ENCODE measurements around the gene TCEAL8. TPM values are rescaled to one million over a fixed set of nuclear protein-coding genes. Genes with fewer than 3 reads are reported as not detected.
"Not testable (repeated sequence)": the region's sequence is repeated elsewhere in the genome, so short reads cannot be mapped to it uniquely, and the experiment has no call there.

Gene TCEAL8
- total RNA-seq, 4 donors from 2014 or later = 38.4 to 54.6 (median 47.9) TPM

DNA sequence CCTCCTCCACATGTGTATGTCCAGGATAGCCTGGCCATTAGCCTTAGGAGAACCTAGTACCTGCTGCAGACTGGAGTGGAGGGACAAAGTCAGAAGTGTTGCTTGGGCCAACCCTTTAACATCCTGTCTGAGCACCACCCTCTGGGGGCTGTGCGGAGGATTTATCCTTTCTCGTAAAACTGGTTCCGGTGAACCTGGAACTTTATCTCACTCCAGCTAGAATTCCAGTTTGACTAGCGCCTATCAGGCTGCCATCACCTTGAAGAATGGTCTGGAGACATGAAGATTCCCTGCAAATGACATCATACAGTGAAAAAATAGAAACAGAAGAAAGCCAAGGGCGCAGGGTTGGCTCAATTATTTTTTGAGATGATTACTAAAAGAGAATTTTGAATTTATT is 4.0 kb downstream of the TCEAL8 start:
- intact Hi-C loops (cut with DNase I; ENCODE audit: low total_unique reads) = no loop called here
- 48 to 51% methylated on average over 5 of the region's 5 CpGs for WGBS, 2 donors
- no peak overlapping the region for H3K4me3 ChIP-seq (ENCODE audit: low read depth, poor library complexity, severe bottlenecking)
- TF ChIP-seq POLR2A (IDR thresholded peaks at IDR 0.05) = no peak
- TF ChIP-seq, protein P1, sequence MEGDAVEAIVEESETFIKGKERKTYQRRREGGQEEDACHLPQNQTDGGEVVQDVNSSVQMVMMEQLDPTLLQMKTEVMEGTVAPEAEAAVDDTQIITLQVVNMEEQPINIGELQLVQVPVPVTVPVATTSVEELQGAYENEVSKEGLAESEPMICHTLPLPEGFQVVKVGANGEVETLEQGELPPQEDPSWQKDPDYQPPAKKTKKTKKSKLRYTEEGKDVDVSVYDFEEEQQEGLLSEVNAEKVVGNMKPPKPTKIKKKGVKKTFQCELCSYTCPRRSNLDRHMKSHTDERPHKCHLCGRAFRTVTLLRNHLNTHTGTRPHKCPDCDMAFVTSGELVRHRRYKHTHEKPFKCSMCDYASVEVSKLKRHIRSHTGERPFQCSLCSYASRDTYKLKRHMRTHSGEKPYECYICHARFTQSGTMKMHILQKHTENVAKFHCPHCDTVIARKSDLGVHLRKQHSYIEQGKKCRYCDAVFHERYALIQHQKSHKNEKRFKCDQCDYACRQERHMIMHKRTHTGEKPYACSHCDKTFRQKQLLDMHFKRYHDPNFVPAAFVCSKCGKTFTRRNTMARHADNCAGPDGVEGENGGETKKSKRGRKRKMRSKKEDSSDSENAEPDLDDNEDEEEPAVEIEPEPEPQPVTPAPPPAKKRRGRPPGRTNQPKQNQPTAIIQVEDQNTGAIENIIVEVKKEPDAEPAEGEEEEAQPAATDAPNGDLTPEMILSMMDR (IDR thresholded peaks at IDR 0.05) = no peak
- no peak for DNase-seq (ENCODE audit: low spot score in 2 of 2)

DNA sequence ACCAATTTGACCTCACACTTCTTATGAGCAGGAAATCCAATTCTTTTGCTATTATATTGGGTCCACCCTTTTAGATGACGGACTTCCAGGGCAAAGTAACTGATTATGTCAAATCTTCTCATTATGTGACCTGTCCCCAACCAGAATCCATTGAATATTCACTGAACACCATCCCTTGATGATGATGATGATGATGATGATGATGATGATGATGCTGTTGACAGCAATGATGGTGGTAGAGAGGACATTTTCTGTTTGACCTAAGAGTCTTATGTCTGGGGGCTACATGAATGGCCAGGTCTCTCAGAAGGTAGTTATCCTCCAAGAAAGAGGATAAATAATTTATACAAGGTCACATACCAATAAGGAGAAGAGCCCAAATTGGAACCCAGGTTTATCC is 5.2 kb downstream of the TCEAL8 start:
- no peak overlapping the region for H3K4me3 ChIP-seq (ENCODE audit: low read depth, poor library complexity, severe bottlenecking)
- TF ChIP-seq, protein P1 (IDR thresholded peaks at IDR 0.05) = no peak
- no peak for TF ChIP-seq POLR2A (IDR thresholded peaks at IDR 0.05)
- WGBS, 2 donors = 39 to 100% methylated on average over 1 of the region's 1 CpG
- DNase-seq (ENCODE audit: low spot score in 2 of 2) = no peak
- intact Hi-C loops (cut with DNase I; ENCODE audit: low total_unique reads) = no loop called here

DNA sequence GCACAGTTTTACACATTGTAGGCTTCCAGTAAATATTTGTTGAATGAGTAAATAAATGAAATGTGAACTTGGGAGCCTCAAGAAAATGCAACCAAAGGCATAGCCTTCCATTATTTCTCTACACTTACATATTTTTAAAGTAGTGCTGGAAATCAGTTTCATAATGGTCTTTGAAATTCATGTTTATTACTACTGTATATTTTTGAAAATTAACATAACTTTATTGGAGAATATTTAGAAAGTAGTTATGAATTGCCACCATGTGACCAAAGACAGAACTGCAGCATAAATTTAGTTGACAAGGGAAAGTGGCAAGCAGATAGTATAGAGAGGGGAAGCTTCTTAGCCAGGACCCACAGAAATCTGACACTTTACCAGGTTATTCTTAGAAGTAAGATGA is 6.4 kb downstream of the TCEAL8 start:
- intact Hi-C loops (cut with DNase I; ENCODE audit: low total_unique reads) = no loop called here
- no peak overlapping the region for H3K4me3 ChIP-seq (ENCODE audit: low read depth, poor library complexity, severe bottlenecking)
- no peak for DNase-seq (ENCODE audit: low spot score in 2 of 2)
- TF ChIP-seq, protein P1 (IDR thresholded peaks at IDR 0.05) = no peak
- TF ChIP-seq POLR2A (IDR thresholded peaks at IDR 0.05) = no peak

DNA sequence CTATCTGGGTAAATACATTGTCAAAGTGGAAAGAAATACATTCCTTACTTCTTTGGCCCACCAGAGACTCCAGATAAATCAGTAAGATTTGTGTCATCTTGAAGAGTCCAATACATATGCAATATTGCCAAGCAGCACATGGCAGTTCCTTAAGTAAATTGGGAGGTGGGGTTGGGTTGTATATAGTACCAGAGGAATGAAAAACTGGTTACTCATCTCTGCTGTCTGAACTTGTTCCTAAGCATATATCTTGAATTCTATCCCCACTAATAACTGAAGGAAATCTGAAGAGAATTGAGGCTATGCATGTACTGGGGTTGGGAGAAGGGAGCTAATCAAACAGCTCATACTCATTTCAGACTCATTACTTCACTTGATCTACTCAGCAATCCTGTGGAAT is 14.8 kb downstream of the TCEAL8 start:
- DNase-seq (ENCODE audit: low spot score in 2 of 2) = no peak
- TF ChIP-seq POLR2A (IDR thresholded peaks at IDR 0.05) = no peak
- TF ChIP-seq, protein P1 (IDR thresholded peaks at IDR 0.05) = no peak
- intact Hi-C loops (cut with DNase I; ENCODE audit: low total_unique reads) = no loop called here
- H3K4me3 ChIP-seq (ENCODE audit: low read depth, poor library complexity, severe bottlenecking) = no peak overlapping the region

DNA sequence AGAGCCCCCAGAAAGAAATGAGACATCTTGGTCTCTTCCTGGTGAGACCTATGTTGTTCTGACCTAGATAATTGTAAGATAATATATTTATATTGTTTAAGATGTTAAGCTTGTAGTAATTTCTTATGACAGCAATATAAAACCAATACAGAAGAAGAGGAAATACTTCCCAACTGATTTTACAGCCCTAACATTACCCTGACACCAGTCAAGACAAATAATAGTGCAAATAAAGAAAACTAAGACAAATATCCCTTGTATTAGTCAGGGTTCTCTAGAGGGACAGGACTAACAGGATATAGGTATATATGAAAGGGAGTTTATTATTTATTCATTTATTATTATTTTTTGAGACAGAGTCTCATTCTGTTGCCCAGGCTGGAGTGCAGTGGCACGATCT is 18.7 kb downstream of the TCEAL8 start:
- H3K4me3 ChIP-seq (ENCODE audit: low read depth, poor library complexity, severe bottlenecking) = no peak overlapping the region
- TF ChIP-seq POLR2A (IDR thresholded peaks at IDR 0.05) = no peak
- TF ChIP-seq, protein P1 (IDR thresholded peaks at IDR 0.05) = no peak
- no peak for DNase-seq (ENCODE audit: low spot score in 2 of 2)
- intact Hi-C loops (cut with DNase I; ENCODE audit: low total_unique reads) = no loop called here
- WGBS, 2 donors = 88 to 94% methylated on average over 1 of the region's 1 CpG

DNA sequence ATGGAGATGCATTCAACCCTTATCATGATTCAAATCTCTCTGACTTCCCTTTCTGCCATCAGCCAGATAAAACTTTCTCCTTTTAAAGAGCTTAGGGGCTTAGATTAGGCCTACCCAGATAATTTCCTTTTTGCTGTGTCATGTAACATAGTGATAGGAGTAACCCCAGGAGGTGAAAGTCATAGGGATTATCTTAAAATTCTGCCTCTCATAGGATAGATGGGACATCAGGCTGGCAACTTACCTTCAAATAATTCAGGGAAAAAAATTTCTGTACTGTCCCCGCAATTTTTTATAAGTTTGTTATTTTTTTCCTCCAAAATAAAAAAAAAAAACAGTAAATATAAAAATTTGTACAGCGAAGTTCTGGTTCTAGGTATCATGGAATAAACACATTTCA is 19.3 kb downstream of the TCEAL8 start:
- 34 to 77% methylated on average over 2 of the region's 2 CpGs for WGBS, 2 donors
- H3K4me3 ChIP-seq (ENCODE audit: low read depth, poor library complexity, severe bottlenecking); DNase-seq (ENCODE audit: low spot score in 2 of 2); intact Hi-C loops (cut with DNase I; ENCODE audit: low total_unique reads): not testable (repeated sequence)
